IMR-90 (cell line): ENCODE data around the gene SPATA25.

Experiments used
- BHLHE40 ChIP-seq: fragments of 150-350 bp; IDR thresholded peaks from 2 replicates; pipeline ENCODE4 v1.6.1; 2016; ENCODE audit warnings: mild to moderate bottlenecking, low read depth, low read length
- CTCF ChIP-seq: conservative IDR thresholded peaks from 2 replicates; pipeline ENCODE4 v1.5.1; 2012; ENCODE audit warnings: mild to moderate bottlenecking, low read depth, low read length, improper control_type of control experiment
- FOS ChIP-seq: fragments of 150-350 bp; IDR thresholded peaks from 2 replicates; pipeline ENCODE4 v1.6.1; 2016; ENCODE audit warnings: low read depth, low read length
- MAZ ChIP-seq: IDR thresholded peaks from 2 replicates; pipeline ENCODE4 v1.6.1; 2012; ENCODE audit warnings: low read depth, mild to moderate bottlenecking, low read length, improper control_type of control experiment, moderate library complexity, borderline replicate concordance
- MXI1 ChIP-seq: IDR thresholded peaks from 2 replicates; pipeline ENCODE4 v1.6.1; 2012; ENCODE audit warnings: low read depth, mild to moderate bottlenecking, low read length, moderate library complexity, borderline replicate concordance
- POLR2A ChIP-seq: IDR thresholded peaks from 2 replicates; pipeline ENCODE4 v1.6.1; 2012; ENCODE audit warnings: mild to moderate bottlenecking, low read depth, low read length
- RAD21 ChIP-seq: IDR thresholded peaks from 2 replicates; pipeline ENCODE4 v1.6.1; 2012; ENCODE audit warnings: low read length, improper control_type of control experiment
- RCOR1 ChIP-seq: IDR thresholded peaks from 2 replicates; pipeline ENCODE4 v1.6.1; 2012; ENCODE audit warnings: mild to moderate bottlenecking, low read length, improper control_type of control experiment; ENCODE audit not compliant: insufficient replicate concordance
- RFX5 ChIP-seq: IDR thresholded peaks from 2 replicates; pipeline ENCODE4 v1.8.0; 2012; ENCODE audit warnings: low read depth, mild to moderate bottlenecking, low read length, moderate library complexity
- USF2 ChIP-seq: fragments of 150-350 bp; IDR thresholded peaks from 2 replicates; pipeline ENCODE4 v1.6.1; 2017; ENCODE audit warnings: mild to moderate bottlenecking, antibody characterized with exemption, low read length, low read depth

- TF ChIP-seq MXI1 (no peak), CTCF (no peak), POLR2A (no peak), BHLHE40 (no peak), MAZ (no peak), RCOR1 (no peak), RAD21 (no peak), FOS (no peak), USF2 (no peak), RFX5 (no peak)
Measured at GRCh38 chr20:45872626-45873025, 14.8 kb downstream of the SPATA25 start.
